Astrocyte (in vitro differentiated cells and primary cell): ENCODE results near the gene VPS25. TPM values are rescaled to one million over a fixed set of nuclear protein-coding genes. Genes with fewer than 3 reads are reported as not detected.
A peak's percentile ranks its signal among the peaks of the same experiment; 100 is the strongest.

Source experiments
- DNase-seq: peaks from one replicate; pipeline ENCODE4 v3.0.0-alpha.2; 2010; ENCODE audit warnings: low read depth
- FAIRE-seq: peaks from 2 replicates; lab custom pipeline; 2011; peaks lifted over from hg19 to GRCh38; lab: Jason Lieb, UNC
- H2AFZ ChIP-seq: 2 replicates; pipeline ENCODE4 v1.6.0; 2012; ENCODE audit warnings: low read depth, low read length, inconsistent platforms
- H3K27ac ChIP-seq: 2 replicates; pipeline ENCODE4 v1.5.1; 2011; ENCODE audit warnings: low read depth, low read length, inconsistent platforms
- H3K27me3 ChIP-seq: 2 replicates; pipeline ENCODE4 v1.6.0; 2011; ENCODE audit warnings: low read length, inconsistent platforms; ENCODE audit not compliant: insufficient read depth
- H3K36me3 ChIP-seq: 2 replicates; pipeline ENCODE4 v1.5.1; 2011; ENCODE audit warnings: low read length, inconsistent platforms; ENCODE audit not compliant: insufficient read depth
- H3K4me1 ChIP-seq: 2 replicates; pipeline ENCODE4 v1.5.1; 2011; ENCODE audit warnings: low read length, inconsistent platforms; ENCODE audit not compliant: insufficient read depth
- H3K4me2 ChIP-seq: 2 replicates; pipeline ENCODE4 v1.6.0; 2012; ENCODE audit warnings: low read length, inconsistent platforms
- H3K4me3 ChIP-seq: 2 replicates; pipeline ENCODE4 v1.5.1; 2011; ENCODE audit warnings: low read depth, mild to moderate bottlenecking, low read length, inconsistent platforms; ENCODE audit not compliant: insufficient read depth
- H3K79me2 ChIP-seq: 2 replicates; pipeline ENCODE4 v1.6.0; 2012; ENCODE audit warnings: mild to moderate bottlenecking, low read length, inconsistent platforms; ENCODE audit not compliant: insufficient read depth
- H3K9ac ChIP-seq: 2 replicates; pipeline ENCODE4 v1.6.0; 2012; ENCODE audit warnings: mild to moderate bottlenecking, low read length, inconsistent platforms
- H3K9me3 ChIP-seq: 2 replicates; pipeline ENCODE4 v1.5.1; 2012; ENCODE audit warnings: low read depth, mild to moderate bottlenecking, low read length, inconsistent platforms; ENCODE audit not compliant: insufficient read depth
- H4K20me1 ChIP-seq: 2 replicates; pipeline ENCODE4 v1.6.0; 2012; ENCODE audit warnings: low read length, inconsistent platforms; ENCODE audit not compliant: insufficient read depth
- H3K27ac Mint-ChIP-seq: one replicate; pipeline ENCODE4 v1.8.0; 2021; ENCODE audit warnings: mild to moderate bottlenecking, mixed read lengths; ENCODE audit not compliant: unreplicated experiment
- H3K27me3 Mint-ChIP-seq: one replicate; pipeline ENCODE4 v1.8.0; 2021; ENCODE audit warnings: low read depth, mixed read lengths; ENCODE audit not compliant: unreplicated experiment
- H3K36me3 Mint-ChIP-seq: one replicate; pipeline ENCODE4 v1.8.0; 2021; ENCODE audit warnings: low read depth, mixed read lengths; ENCODE audit not compliant: unreplicated experiment
- H3K4me1 Mint-ChIP-seq: one replicate; pipeline ENCODE4 v1.8.0; 2021; ENCODE audit warnings: low read depth, mixed read lengths; ENCODE audit not compliant: unreplicated experiment
- H3K4me3 Mint-ChIP-seq: one replicate; pipeline ENCODE4 v1.8.0; 2021; ENCODE audit warnings: mild to moderate bottlenecking, moderate library complexity, mixed read lengths; ENCODE audit not compliant: unreplicated experiment
- H3K9me3 Mint-ChIP-seq: one replicate; pipeline ENCODE4 v1.8.0; 2021; ENCODE audit warnings: mild to moderate bottlenecking, mixed read lengths; ENCODE audit not compliant: unreplicated experiment
- CTCF ChIP-seq: IDR thresholded peaks from 2 replicates; pipeline ENCODE4 v1.5.1; 2011; ENCODE audit warnings: low read depth, mild to moderate bottlenecking, inconsistent platforms, low read length, moderate library complexity; ENCODE audit not compliant: insufficient read depth
- EZH2 ChIP-seq: IDR thresholded peaks from 2 replicates; pipeline ENCODE4 v1.6.1; 2012; ENCODE audit warnings: mild to moderate bottlenecking, low read length, inconsistent platforms; ENCODE audit not compliant: insufficient read depth
- total RNA-seq: library from RNA; stranded (reverse); gene quantifications from 2 replicates; pipeline ENCODE4 v1.2.1, GENCODE V29; 2021

The VPS25 gene
- total RNA-seq, 1 donor from 2014 or later, result 49.5 TPM

DNA sequence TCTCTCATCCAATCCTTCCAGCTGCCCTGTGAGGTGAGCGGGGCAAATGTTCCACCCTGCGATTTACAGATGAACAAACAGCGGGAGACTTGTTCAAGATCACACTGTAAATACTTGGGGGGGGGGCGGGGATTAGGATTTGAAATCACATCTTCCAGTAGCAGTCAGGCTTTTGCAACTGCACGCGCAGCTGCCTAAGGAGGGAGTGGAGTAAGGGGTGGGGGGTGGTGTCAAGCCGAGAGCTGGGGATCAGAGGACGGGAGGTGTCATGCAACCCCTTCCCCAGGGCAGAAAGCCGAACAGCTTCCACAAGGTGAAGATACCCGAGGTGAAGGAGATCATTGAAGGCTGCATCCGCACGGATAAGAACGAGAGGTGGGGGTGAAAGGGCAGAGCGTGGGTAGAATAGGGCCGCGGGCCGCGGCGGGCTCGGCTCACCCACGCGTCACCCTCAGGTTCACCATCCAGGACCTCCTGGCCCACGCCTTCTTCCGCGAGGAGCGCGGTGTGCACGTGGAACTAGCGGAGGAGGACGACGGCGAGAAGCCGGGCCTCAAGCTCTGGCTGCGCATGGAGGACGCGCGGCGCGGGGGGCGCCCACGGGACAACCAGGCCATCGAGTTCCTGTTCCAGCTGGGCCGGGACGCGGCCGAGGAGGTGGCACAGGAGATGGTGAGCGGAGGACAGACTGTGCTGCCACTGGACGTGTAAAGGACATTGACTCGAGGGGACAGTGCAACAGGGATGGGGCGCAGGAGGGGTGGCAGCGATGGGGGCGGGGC, 11.8 kb downstream of the VPS25 start:
- no peak overlapping the region for H3K27ac Mint-ChIP-seq
- TF ChIP-seq EZH2 (no peak), CTCF (no peak)
- H3K27me3 ChIP-seq, result no peaks in the 10 kb centered on the region
- peaks cover 36% of the 10 kb centered on the region for H3K4me1 ChIP-seq
- H3K9me3 Mint-ChIP-seq, result no peaks in the 10 kb centered on the region
- H4K20me1 ChIP-seq, result peaks cover 67% of the 10 kb centered on the region
- peaks cover 17% of the 10 kb centered on the region for H3K4me1 Mint-ChIP-seq
- no peak overlapping the region for H3K4me3 Mint-ChIP-seq
- peaks cover 22% of the 10 kb centered on the region for H3K36me3 Mint-ChIP-seq
- peak overlapping the region; percentile 85 for H3K4me3 ChIP-seq
- no peaks in the 10 kb centered on the region for H3K27me3 Mint-ChIP-seq
- peaks cover 14% of the 10 kb centered on the region for H3K36me3 ChIP-seq
- H3K27ac ChIP-seq, result no peak overlapping the region
- no peak for FAIRE-seq
- DNase-seq, result no peak
- H3K9me3 ChIP-seq, result no peaks in the 10 kb centered on the region
- peaks cover 47% of the 10 kb centered on the region for H3K79me2 ChIP-seq
- peak overlapping the region; percentile 96 for H3K4me2 ChIP-seq
- H2AFZ ChIP-seq, result no peak overlapping the region
- no peak overlapping the region for H3K9ac ChIP-seq

DNA sequence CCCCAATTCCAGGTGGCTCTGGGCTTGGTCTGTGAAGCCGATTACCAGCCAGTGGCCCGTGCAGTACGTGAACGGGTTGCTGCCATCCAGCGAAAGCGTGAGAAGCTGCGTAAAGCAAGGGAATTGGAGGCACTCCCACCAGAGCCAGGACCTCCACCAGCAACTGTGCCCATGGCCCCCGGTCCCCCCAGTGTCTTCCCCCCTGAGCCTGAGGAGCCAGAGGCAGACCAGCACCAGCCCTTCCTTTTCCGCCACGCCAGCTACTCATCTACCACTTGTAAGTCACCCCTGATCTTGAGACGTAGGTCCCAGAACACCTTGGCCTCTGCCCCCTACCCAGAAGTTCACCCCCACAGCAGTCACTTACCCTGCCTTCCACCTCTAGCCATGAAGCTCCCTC, 14.0 kb downstream of the VPS25 start:
- Histone ChIP-seq H3K27me3 (no peaks in the 10 kb centered on the region), H4K20me1 (peaks cover 57% of the 10 kb centered on the region), H2AFZ (no peak overlapping the region), H3K79me2 (peaks cover 29% of the 10 kb centered on the region), H3K9ac (no peak overlapping the region), H3K27ac (no peak overlapping the region), H3K4me2 (no peak overlapping the region), H3K4me3 (no peak overlapping the region), H3K36me3 (peaks cover 19% of the 10 kb centered on the region), H3K9me3 (no peaks in the 10 kb centered on the region), H3K4me1 (peaks cover 29% of the 10 kb centered on the region)
- no peak for FAIRE-seq
- peaks cover 13% of the 10 kb centered on the region for H3K4me1 Mint-ChIP-seq
- H3K27ac Mint-ChIP-seq, result no peak overlapping the region
- H3K36me3 Mint-ChIP-seq, result peaks cover 29% of the 10 kb centered on the region
- H3K4me3 Mint-ChIP-seq, result no peak overlapping the region
- no peaks in the 10 kb centered on the region for H3K9me3 Mint-ChIP-seq
- DNase-seq, result no peak
- no peak for TF ChIP-seq EZH2
- TF ChIP-seq CTCF, result no peak
- no peaks in the 10 kb centered on the region for H3K27me3 Mint-ChIP-seq

DNA sequence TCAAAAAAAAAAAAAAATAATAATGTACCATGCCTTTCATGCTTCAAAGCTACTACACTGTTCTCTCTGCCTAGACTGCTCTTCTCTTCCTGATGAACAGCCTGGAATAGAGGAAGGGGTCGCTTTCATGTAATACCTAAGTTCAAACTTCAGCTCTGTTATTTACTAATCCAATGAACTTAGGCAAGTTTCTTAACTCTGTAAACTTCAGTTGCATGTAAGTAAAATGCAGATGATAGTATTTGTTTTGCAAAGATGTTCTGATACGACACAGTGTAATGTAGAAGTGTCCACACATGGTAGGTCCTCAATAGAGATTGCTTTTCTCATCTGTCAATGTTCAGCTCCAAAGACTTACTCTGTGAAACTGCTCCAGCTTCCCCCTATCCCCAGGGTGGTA, 18.7 kb downstream of the VPS25 start:
- peaks cover 22% of the 10 kb centered on the region for H4K20me1 ChIP-seq
- FAIRE-seq, result no peak
- H3K9me3 ChIP-seq, result no peaks in the 10 kb centered on the region
- peaks cover 19% of the 10 kb centered on the region for H3K36me3 ChIP-seq
- H3K79me2 ChIP-seq, result no peaks in the 10 kb centered on the region
- H2AFZ ChIP-seq, result no peak overlapping the region
- H3K36me3 Mint-ChIP-seq, result peaks cover 26% of the 10 kb centered on the region
- H3K9ac ChIP-seq, result no peak overlapping the region
- no peak for DNase-seq
- no peak for TF ChIP-seq CTCF
- TF ChIP-seq EZH2, result no peak
- H3K4me3 Mint-ChIP-seq, result no peak overlapping the region
- no peaks in the 10 kb centered on the region for H3K27me3 Mint-ChIP-seq
- no peaks in the 10 kb centered on the region for H3K9me3 Mint-ChIP-seq
- no peak overlapping the region for H3K4me2 ChIP-seq
- H3K27ac ChIP-seq, result no peak overlapping the region
- H3K4me3 ChIP-seq, result no peak overlapping the region
- H3K27ac Mint-ChIP-seq, result no peak overlapping the region
- H3K4me1 Mint-ChIP-seq, result peaks cover 3% of the 10 kb centered on the region
- no peaks in the 10 kb centered on the region for H3K27me3 ChIP-seq
- H3K4me1 ChIP-seq, result no peaks in the 10 kb centered on the region
